GM19372 (cell line): ENCODE results near the gene CDPF1.
"Not testable (repeated sequence)": the region's sequence is repeated elsewhere in the genome, so short reads cannot be mapped to it uniquely, and the experiment has no call there.

Experiments
- ATAC-seq: cut with Tn5 transposase; IDR thresholded peaks from one replicate; pipeline ENCODE4 v1.9.1; 2021; ENCODE audit warnings: mild to moderate bottlenecking, low read depth, moderate library complexity; ENCODE audit not compliant: unreplicated experiment

The CDPF1 gene

DNA sequence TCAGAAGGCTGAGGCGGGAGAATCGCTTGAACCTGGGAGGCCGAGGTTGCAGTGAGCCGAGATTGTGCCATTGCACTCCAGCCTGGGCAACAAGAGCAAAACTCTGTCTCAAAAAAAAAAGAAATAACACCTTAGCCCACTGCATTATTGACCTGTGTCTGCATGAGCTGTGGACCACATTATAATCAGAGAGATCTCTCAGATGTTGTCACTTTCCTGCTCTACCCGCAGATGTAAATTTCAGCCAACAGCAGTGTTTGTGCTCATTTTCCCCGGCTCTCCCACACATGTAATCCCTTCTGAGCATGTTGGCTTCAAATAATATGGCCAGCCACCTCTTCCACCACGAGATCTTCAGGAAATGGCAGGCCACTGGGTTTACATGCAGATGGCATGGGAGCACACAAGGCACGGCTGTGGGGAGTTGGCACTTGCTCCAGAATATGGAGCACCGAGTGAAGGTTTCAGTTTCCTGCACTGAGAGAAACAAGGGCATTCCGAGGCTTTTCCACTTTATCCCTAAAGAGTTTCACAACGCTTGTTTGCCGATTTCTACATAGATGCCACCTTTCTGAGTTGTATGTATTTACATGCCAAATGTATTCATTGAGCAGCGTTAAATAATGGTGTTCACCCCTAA, 19.7 kb downstream of the CDPF1 start:
- no peak for ATAC-seq

DNA sequence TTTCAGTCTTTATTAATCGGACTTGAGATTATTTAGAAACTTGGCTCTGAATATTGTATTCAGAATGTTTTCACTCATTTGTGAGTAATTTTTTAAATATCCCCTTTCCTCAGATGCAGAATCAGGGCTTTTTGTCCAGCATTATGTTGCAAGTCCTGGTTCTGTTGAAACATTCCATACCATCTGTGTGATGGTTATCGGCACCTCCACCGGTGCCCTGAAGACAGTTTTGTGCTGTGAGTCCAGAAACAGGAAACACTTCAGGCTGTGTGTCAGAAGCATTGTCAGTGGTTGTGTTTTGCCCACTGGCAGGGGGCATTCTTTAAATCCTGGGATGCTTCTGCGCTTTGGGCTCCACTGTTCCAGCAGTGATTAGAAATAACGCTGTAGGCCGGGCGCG, 20.4 kb downstream of the CDPF1 start:
- ATAC-seq = no peak

DNA sequence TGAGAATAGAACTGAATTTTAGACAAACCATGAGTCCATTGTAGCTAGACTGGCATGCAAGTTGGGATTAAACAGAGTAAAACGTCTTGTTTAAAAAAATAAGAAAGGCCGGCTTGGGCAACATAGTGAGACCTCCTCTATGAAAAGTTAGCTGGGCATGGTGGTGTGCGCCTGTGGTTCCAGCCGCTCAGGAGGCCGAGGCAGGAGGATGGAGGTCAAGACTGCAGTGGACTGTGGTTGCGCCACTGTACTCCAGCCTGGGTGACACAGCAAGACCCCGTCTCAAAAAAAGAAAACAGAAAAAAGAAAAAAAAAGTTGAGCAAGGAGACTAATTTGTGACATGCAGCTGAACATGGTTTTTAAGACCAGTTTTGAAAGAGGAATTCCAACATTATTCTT, 23.5 kb downstream of the CDPF1 start:
- ATAC-seq = no peak

DNA sequence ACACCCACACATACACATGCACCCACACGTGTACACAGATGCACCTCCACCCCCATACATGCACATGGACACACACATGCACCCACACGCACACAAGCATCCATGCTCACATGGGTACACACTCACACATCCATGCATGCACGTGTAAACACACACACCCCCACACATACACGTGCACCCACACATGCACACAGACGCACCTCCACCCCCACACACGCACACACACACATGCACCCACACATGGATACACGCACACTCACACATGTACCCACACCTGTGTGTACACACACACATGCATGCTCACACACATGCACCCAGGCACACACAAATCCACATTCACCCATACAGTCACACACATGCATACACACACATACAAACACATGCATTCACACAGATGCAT, 24.5 kb downstream of the CDPF1 start:
- no peak for ATAC-seq

DNA sequence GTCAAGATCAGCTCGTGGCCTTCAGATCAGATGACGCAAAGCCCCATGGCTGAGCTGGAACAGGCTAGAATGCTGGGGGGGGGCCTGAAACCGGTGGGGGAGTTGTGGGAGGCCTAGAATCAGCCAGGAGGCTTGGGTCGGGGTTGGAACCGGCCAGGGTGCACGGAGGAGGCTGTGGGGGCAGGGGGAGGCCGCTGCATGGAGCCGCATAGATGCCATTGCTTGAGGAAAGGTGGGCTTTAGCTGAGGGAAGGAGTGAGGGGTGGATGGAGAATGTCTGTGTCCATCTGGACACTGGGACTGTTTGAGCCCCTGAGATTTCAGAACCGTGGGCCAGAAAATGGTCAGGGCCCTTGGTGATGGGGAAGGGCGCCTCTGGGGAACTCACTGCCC, 25.2 kb downstream of the CDPF1 start:
- no peak for ATAC-seq

DNA sequence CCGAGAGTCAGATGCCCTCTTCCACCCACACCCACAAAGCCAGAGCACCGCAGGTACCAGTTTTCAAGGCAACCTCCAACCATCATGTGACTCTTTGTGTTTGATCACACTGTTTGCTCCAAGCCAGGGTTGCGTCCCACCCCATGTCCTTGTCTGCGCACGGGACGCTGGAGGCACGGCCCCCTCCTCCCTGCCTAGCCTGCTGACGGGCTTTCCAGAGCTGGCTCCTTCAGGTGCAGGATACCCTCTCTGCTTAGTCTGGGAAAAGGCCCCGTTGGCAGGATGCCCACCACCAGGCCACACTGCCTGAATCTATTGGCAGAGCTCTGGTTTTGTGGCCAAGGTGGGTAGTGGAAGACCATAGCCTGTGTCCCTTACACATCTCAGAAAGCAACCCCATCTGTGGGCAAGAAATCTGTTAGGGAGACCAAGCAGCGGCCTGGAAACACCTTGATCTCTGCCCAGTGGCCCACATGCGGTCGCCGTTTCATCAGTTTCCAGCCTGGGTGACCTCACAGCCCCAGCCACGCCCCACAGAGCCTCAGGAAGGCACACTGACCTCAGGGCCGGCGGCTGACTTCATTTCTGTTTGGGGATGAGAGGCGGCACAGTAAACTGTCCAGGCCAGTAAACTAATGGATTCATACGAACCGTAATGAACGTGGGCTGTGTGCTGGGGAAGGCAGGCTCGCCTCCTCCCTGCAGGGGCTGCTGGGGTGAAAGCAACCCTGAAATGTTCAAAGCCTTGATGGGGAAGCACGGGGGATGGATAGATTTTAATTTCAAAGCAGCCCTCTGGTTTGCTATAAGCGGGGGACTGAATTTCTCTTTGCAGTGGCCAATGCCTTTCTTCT, 25.8 kb downstream of the CDPF1 start:
- no peak for ATAC-seq

DNA sequence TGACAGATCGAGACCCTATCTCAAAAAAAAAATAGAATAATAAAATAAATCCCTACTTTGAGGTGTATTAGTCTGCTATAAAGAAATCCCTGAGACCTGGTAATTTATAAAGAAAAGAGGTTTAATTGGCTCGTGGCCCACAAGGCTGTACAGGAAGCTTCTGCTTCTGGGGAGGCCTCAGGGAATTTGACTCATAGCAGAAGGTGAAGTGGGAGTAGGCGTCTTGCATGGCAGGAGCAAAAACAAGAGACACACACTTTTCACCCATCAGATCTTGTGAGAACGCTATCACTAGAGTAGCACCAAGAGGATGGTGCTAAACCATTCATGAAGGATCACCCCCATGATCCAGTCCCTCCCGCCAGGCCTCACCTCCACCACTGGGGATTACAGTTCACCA, 29.2 kb downstream of the CDPF1 start:
- no peak for ATAC-seq

DNA sequence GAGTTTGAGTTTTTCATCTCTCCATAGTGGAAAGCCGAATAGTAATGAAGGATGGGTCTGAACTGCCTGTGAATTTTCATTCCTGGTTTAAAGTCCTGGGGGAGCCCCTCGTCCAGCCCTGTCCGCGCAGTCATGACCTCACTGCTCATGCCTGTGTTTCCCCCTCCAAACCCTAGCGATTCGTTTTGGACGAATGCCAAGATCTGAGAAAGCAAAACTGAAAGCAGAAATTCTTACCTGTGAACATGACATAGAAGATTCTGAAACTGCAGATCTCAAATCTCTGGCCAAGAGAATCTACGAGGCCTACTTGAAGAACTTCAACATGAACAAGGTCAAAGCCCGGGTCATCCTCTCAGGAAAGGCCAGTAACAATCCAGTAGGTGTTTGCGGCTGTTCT, 30.5 kb downstream of the CDPF1 start:
- ATAC-seq = no peak

DNA sequence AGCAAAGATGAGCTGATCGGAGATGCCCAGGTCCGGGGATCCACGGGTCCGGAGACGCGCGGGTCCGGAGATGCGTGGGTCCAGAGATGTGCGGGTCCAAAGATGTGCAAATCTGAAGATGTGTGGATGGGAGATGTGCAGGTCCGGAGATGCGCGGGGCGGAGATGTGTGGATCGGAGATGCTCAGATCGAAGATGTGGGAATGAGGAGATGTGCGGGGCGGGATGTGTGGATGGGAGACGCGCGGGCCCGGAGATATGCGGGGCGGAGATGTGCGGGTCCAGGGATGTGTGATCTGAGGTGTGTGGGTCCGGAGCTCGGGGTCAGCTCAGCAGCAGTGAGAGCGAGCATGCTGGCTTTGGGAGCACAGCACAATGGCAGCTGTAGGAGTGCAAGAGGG, 35.5 kb downstream of the CDPF1 start:
- ATAC-seq = no peak

DNA sequence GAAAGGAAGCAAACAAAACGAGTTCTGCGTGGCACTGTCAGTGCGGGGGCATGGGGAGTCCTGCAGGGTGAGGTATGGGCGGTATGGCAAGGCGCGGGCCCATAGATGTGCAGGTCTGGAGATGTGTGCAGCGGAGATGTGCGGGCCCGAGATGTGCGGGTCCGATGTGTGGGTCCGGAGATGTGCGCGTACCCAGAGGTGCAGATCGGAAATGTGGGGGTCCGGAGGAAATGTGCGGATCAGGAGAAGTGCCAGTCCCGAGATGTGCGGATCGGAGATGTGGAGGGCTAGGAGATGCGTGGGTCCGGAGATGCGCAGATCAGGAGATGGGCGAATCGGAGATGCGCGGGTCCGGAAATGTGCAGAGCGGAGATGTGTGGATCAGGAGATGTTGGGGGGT, 35.9 kb downstream of the CDPF1 start:
- no peak for ATAC-seq

DNA sequence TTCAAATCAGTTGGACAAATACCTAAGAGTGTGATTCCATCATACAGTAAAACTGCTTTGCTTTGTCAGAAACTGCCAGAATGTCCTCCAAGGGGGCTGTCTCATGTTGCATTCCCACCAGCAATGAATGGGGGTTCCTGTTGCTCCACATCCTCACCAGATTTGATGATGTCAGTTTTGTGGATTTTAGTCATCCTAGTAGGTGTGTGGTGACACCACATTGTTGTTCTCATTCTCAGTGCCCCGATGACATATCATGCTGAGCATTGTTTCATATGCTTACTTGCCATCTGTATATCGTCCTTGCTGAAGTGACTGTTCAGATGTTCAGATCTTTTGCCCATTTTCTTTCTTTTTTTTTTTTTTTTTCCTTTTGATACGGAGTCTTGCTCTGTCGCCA, 37.0 kb downstream of the CDPF1 start:
- ATAC-seq = no peak

DNA sequence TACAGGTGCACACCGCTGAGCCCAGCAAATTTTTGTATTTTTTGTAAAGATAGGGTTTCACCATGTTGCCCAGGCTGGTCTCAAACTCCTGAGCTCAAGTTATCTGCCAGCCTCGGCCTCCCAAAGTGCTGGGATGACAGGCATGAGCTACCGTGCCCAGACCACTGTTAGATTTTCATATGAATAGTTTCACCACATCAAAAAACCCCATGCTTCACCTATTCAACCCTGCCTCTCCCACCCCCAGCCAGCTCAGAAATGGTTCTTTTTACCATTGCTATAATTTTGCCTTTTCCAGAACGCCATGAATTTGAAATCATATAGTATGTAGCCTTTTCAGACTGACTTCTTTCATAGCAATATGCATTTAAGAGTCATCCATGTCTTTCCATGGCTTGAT, 37.9 kb downstream of the CDPF1 start:
- no peak for ATAC-seq

DNA sequence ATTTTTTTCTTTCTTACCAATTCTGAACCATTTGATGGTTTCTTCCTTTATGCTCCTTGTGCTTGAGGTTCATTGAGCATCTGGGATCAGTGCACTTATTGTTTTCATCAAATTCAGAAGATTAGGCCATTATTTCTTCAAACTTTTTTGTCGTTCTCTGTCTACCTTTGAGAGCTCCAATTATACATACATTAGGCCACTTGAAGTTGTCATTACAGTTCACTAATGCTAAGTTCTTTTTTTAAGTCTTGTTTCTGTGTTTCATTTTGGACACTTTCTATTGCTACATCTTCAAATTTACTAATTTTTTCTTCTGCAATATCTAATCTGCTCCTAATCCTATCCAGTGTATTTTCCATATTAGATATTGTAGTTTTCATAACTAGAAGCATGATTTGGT, 40.8 kb downstream of the CDPF1 start:
- no peak for ATAC-seq

DNA sequence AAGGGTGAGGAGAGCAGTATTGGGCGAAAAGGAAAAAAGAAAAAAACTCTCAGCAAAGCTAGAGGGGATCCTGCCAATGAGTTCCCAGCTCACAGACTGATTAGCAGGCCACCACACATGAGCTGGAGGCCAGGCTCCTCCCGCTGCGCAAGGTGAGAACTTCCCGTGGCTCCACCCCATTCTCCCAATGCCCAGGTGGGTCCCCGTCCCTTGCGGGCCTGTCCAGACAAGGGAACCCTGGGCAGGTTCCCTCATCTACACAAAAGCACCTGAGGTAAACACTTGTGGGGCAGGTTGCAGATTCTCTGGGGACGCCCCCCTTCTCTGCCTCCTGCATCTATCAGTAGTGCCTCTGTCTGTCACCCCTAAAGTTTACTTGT, 46.5 kb downstream of the CDPF1 start:
- ATAC-seq = no peak

DNA sequence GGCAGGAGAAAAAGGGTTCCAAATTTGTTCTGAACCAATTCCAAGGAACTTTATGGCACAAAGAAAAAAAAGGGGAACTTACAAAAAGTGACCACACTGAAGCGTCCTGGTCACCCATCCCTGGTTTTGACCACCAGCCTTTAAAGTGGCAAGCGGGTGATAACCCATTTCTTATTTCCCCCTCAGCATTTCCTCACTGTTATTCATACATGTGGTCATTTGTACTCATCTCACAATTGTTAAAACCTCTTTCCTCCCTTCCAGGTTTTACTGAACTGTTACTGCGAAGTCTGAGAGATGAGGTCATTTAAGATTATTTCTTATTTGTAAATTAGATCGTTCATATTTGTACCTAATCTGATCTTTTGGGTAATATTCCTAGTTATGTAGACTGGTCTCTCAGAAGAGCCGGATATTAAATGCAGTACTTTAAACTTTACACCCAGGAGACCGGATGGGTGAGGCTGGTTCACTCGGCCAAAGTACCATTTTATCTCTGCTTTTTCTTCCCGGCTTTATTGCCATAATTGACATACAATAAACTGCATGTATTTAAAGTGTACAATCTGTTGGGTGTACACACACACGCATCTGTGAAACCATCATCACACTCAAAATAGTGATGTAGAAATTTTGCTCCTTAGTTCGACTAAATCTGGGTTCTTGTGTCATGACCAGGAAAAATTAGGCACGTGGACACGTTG, 47.0 kb downstream of the CDPF1 start:
- no peak for ATAC-seq

DNA sequence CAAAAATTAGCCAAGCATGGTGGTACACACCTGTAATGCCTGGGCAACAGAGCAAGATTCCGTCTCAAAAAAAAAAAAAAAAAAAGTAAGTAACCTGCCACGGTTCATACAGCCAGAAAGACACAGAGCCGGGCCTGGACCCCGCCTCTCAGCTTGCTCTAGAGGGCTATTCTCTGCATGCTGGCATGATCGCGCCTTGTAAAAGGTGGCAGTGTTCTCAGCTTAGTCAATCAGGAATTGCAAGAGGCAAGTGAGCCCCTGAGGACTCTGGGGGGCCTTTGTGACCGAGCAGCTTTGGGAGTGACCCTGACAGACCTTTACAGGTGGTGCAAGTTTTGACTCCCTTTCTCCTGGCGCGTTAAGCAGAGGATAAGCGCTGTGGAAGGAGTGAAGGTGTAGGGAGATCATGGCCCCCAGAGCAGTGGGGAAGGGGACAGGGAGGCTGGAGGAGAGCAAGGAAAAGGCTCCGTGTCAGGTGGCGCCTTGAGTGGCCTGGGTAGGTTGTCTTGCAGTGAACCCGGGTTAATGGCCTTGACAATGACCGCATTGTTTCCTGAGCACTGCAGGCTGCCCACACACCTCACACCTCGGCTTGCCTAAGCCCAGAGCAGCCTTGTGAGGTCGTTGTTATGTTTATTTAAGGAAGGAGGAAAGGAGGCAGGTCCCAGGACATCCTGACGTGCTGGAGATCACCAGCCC, 48.9 kb downstream of the CDPF1 start:
- ATAC-seq = no peak

DNA sequence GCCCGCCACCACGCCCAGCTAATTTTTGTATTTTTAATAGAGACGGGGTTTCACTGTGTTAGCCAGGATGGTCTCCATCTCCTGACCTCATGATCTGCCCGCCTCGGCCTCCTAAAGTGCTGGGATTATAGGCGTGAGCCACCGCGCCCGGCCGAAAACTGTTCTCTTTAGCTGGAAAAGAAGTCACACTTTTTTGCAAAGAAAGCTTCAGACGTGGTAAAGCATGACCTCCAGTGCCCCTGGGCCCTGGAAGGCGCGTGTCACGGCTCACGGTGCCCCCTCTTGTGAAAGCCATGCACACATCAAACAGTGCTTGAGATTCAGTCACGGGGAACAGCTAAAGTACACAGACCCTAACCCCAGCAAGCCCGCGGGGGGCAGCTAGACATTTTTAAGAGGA, 51.3 kb downstream of the CDPF1 start:
- ATAC-seq = not testable (repeated sequence)

DNA sequence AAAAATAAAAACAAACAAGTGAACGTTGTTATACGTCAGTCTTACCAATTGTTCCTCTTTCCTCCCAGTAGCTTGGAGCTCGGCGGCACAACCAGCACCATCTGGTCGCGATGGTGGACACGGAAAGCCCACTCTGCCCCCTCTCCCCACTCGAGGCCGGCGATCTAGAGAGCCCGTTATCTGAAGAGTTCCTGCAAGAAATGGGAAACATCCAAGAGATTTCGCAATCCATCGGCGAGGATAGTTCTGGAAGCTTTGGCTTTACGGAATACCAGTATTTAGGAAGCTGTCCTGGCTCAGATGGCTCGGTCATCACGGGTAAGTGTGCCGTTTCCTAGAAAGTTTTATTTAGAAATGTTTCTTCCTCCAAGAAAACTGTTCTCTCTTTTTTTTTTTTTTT, 51.8 kb downstream of the CDPF1 start:
- no peak for ATAC-seq

DNA sequence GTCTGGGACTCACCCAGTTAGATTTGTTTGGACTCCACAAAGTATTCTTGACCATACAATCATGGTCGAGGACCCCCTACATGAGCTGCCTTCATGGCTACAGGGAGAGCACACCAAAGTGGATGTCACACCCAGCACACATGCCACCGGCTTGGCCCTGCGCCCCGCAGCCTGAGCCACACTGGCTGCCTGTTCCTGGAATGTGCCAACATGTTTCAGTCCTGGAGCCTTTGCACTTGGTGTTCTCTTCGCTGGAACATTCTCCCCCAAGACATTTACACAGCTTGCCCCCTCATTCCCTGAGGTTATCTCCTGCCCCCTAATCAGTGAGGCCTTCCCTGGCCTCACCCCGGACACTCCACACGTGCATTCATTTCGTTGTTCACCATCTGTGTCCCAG, 53.8 kb downstream of the CDPF1 start:
- ATAC-seq = no peak

DNA sequence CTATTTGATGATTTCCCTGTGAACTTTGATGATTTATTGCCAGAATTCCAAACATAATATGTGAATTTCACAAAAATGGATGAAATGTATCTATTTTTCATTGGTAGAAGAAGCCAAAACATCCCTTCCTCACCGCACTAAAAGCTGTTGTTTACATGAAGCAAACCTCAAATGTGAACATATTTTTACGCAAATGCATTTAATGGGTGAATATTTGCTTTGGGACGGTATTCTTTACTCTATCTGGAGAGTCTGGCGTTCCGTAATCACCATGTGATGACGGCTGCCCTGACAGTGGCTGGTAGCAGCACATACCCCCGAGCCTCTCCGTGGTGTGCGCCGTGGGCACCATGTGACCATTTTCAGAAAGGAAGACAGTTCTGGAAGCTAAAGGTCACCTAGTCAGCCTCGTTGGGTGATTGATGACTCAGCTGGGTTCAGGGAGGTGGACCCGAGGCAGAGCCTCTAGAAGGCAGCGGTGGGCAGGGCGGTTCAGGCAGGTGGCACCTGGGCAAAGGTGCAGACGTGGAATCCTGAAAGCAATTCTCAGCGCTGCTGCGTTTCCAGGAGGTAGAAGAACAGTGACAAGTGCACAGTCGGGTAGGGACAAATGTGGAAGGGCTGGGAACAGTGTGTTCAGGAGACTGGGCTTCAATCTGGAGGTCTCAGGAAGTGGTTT, 54.5 kb downstream of the CDPF1 start:
- no peak for ATAC-seq
